Stimulated activated CD4-positive, alpha-beta T cell treated with anti-CD3 and anti-CD28 coated beads, Interleukin-1b, Interleukin-23, amount 100 ng/mL, for 1 hour (primary cell): ENCODE measurements around the gene PGR.

Source experiments
- DNase-seq, 2 donors: peaks; one replicate each; pipeline ENCODE4 v3.0.0-alpha.2; 2020; ENCODE audit warnings: low read depth in 2 of 2

The PGR gene

GRCh38 chr11:101009690-101010055 lies 119.9 kb downstream of the PGR start:
- DNase-seq, result no peak

DNA sequence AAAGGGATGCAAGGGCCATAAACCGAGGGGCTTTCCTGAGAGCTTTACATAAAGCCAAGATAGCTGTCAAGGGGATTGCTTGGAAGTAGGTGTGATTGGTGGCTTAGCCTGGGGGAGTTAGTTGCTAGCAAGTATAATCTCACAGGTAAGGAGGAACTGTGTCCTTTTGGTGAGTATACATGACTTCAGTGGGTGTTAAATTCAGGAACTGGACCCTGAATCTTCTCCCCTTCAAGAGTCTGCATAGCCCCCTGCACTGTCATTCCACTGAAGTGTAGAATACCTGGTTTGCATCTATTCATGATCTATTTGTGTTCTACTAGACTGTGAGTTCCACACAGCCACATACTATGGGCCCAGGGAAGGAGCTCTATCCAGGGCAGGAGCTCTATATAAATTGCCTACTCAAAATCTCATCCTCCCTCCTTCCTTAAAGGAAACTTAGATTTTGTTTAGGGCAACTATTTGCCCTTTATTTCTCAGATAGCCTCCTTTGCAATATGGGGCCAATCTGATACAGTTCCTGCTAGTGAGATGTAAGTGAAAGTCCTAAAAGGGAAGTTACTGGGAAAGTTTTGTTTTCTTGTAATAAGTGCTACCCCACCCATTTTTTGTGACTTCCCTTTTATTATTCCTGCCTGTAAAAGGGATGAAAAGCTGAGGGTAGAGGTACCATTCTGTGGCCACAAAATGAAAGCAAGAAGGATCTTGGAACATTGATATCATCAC lies 120.5 kb downstream of the PGR start:
- no peak for DNase-seq

- no peak for DNase-seq
Observed at GRCh38 chr11:101003468-101003867, 126.1 kb downstream of the PGR start.

DNA sequence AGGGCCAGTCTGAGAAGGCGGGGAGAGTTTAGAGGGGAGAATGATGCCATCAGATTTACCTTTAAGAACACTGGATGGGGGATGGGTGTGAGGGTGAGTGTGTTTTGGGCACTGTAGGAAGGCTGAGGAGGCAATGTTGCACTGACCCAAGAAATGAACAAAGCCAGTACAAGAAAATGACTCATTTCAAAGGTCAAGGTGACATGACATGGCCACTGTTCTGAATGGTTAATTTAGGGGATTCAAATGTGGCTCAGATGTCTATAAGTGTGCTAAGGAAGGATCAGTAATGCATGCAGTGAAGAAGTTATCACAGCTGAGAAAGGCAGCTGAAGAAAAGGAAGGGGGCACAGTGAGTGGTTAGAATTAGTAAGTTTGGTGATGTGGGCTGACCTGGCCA lies 129.9 kb downstream of the PGR start:
- DNase-seq, result no peak

- DNase-seq, result no peak
Observed at GRCh38 chr11:100994966-100995365, 134.6 kb downstream of the PGR start.

GRCh38 chr11:100991541-100991940 lies 138.1 kb downstream of the PGR start:
- DNase-seq, result no peak

DNA sequence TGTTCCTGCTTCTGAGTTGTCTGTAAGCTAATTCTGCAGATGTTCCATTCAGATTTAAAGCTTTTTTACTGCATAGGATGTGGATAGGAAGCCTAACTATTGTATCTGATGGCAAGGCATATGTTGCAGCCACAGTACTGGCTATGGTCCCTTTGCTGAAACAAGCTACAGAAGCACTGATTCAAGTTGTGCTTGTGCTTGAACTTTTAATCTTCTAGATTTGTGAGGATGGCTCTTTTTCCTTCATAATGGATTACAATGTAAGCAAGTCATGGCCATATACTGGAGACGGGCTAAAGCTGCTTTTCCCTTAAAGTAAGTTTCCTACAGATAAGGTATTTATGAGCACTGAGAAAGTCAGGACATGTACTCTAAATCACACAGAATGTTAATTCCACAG lies 138.7 kb downstream of the PGR start:
- no peak for DNase-seq

DNA sequence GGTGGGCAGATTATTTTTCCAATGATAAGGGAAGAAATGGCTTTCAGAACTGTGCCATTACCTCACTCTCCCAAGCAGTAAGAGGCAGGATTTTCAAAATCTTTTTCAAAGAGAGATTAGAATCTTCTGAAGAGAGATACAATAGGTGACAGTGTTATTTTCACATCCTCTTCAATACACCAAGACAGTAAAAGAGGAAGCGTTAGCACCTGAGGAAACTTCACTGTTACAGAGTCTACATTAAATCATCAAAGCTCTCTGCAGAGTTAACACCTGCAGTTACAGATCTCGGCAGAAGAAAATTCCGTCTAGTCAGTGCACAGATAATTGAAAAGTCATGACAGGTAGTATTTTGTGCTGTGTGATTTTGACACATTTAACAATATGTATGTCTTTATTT lies 144.9 kb downstream of the PGR start:
- DNase-seq, result no peak

GRCh38 chr11:100981196-100981824 lies 148.3 kb downstream of the PGR start:
- no peak for DNase-seq

DNA sequence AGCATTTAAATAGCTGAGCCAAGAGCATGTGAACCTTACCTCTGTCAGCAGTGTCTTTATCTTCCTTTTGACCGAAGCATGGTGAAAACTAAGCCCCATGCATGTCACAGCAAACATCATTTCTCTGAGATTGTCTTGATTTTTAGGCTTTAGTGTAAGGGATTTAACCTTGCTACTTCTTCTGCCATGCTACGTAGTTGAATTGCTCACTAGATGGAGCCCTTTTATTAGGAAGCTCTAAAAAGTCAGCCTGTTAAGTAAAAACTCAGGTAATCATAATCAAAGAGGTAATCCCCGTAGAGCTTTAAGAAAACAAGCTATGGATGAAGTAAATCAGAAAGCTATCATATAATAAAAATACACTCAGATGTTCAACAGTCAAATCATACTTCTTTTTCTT lies 149.5 kb downstream of the PGR start:
- DNase-seq, result no peak
